Osteocyte (in vitro differentiated cells): ENCODE data around the gene ANKRD18B. TPM values are rescaled to one million over a fixed set of nuclear protein-coding genes. Genes with fewer than 3 reads are reported as not detected.

Experiments
- total RNA-seq: library from RNA; stranded (reverse); gene quantifications from 2 replicates; pipeline ENCODE4 v1.2.1, GENCODE V29; 2021

The ANKRD18B gene
- total RNA-seq, 1 donor from 2014 or later = 15.3 TPM

Other genes starting within 250 kb of the ANKRD18B start
- gene NFX1, start 233.7 kb upstream of the ANKRD18B start, total RNA-seq = 36.1 and 39.9 TPM in 2 replicates
- 0.68 TPM in 1 of 2 replicates, not detected in the other for gene AQP7, start 121.7 kb upstream of the ANKRD18B start, total RNA-seq
- gene AQP3, start 76.7 kb upstream of the ANKRD18B start, total RNA-seq = 0.86 and 1.1 TPM in 2 replicates
- gene NOL6, start 50.3 kb upstream of the ANKRD18B start, total RNA-seq = 34.3 and 34.4 TPM in 2 replicates